ENCODE measurements around the gene OR5H14.
"Not testable (repeated sequence)": the region's sequence is repeated elsewhere in the genome, so short reads cannot be mapped to it uniquely, and the experiment has no call there.

The OR5H14 gene

GRCh38 chr3:98147179-98147578 lies at the start of gene OR5H14:
Gene OR5H14, plus strand, starts transcription at chr3:98147479. Its CDS starts 1,907 bp downstream, at chr3:98149386.
- no peak for DNase-seq

GRCh38 chr3:98099848-98100247 lies 47.4 kb upstream of the OR5H14 start:
- DNase-seq = no peak

- DNase-seq = no peak
Measured at GRCh38 chr3:98108162-98108561, 39.1 kb upstream of the OR5H14 start.

- no peak for DNase-seq
Measured at GRCh38 chr3:98109807-98110549, 37.3 kb upstream of the OR5H14 start.

- DNase-seq = no peak
Measured at GRCh38 chr3:98110550-98110908, 36.8 kb upstream of the OR5H14 start.

GRCh38 chr3:98114264-98114663 lies 33.0 kb upstream of the OR5H14 start:
- DNase-seq = no peak

GRCh38 chr3:98115717-98116116 lies 31.6 kb upstream of the OR5H14 start:
- DNase-seq = no peak

- no peak for DNase-seq
Measured at GRCh38 chr3:98130421-98130820, 16.9 kb upstream of the OR5H14 start, which contains the start of gene OR5H1. Gene OR5H1, plus strand, starts transcription at chr3:98130721. Its CDS starts 1,977 bp downstream, at chr3:98132698.

GRCh38 chr3:98136631-98137030 lies 10.6 kb upstream of the OR5H14 start:
- no peak for DNase-seq

- not testable (repeated sequence) for DNase-seq
Measured at GRCh38 chr3:98137826-98138557, 9.3 kb upstream of the OR5H14 start.

GRCh38 chr3:98140531-98140930 lies 6.7 kb upstream of the OR5H14 start:
- DNase-seq = no peak

- no peak for DNase-seq
Measured at GRCh38 chr3:98148751-98149150, 1.5 kb downstream of the OR5H14 start.

- not testable (repeated sequence) for DNase-seq
Measured at GRCh38 chr3:98149456-98149855, 2.2 kb downstream of the OR5H14 start.

GRCh38 chr3:98151241-98151640 lies 4.0 kb downstream of the OR5H14 start:
- no peak for DNase-seq

- DNase-seq = no peak
Measured at GRCh38 chr3:98166396-98166795, 19.1 kb downstream of the OR5H14 start, which contains the start of gene OR5H15. Gene OR5H15, plus strand, starts transcription at chr3:98166696. Its CDS starts 2,004 bp downstream, at chr3:98168700.

- DNase-seq = no peak
Measured at GRCh38 chr3:98171071-98171470, 23.8 kb downstream of the OR5H14 start.

- DNase-seq = no peak
Measured at GRCh38 chr3:98172621-98173020, 25.3 kb downstream of the OR5H14 start.

- no peak for DNase-seq
Measured at GRCh38 chr3:98180319-98180890, 33.1 kb downstream of the OR5H14 start.

- DNase-seq = no peak
Measured at GRCh38 chr3:98182196-98182595, 34.9 kb downstream of the OR5H14 start.

GRCh38 chr3:98185180-98185579 lies 37.9 kb downstream of the OR5H14 start:
- no peak for DNase-seq

GRCh38 chr3:98188545-98188944 lies 41.3 kb downstream of the OR5H14 start:
- DNase-seq = no peak

- not testable (repeated sequence) for DNase-seq
Measured at GRCh38 chr3:98190911-98191310, 43.6 kb downstream of the OR5H14 start.

- not testable (repeated sequence) for DNase-seq
Measured at GRCh38 chr3:98196293-98196692, 49.0 kb downstream of the OR5H14 start.

GRCh38 chr3:98199020-98199419 lies 51.7 kb downstream of the OR5H14 start:
- DNase-seq = no peak

Measured in activated gamma-delta T cell treated with Interleukin-2 at 50 U/mL for 16 hours (primary cell).